ENCODE measurements around the gene RFC3. TPM values are rescaled to one million over a fixed set of nuclear protein-coding genes. Genes with fewer than 3 reads are reported as not detected.

The RFC3 gene
- total and polyA plus RNA-seq, 2 of the 13 experiments (the other 11 are each of a cell fraction or from before 2014, with no cell fraction given) = 16.0 to 55.7 TPM

GRCh38 chr13:33794576-33794975 is 23.4 kb upstream of the RFC3 start:
- in situ Hi-C loops (cut with HindIII; ENCODE audit: extremely low pct_ligation_motif_present, low pct_unique_long_range_greater_than_20kb) (loop anchor here (25.0 kb wide), 1 partner anchor 1368 kb away; no protein-coding TSS in a partner anchor), intact Hi-C loops (cut with micrococcal nuclease; ENCODE audit: unreplicated experiment) (no loop called here)
- BruUV-seq (replicated peaks) = no TSS peak
- H3K27ac ChIP-seq (ENCODE audit: extremely low read length, insufficient read depth, low read length) = no peak overlapping the region
- peaks cover under 1% of the 10 kb centered on the region; the same call in 1 of the 2 replicates for H3K4me1 ChIP-seq (ENCODE audit: insufficient read depth, low read length)
- no peaks in the 10 kb centered on the region for H3K9me3 ChIP-seq (ENCODE audit: low read length)
- H3K27me3 ChIP-seq (ENCODE audit: control insufficient read depth in 1 of 2, insufficient read depth in 2 of 2, low read length in 2 of 2) = no peaks in the 10 kb centered on the region
- H4K20me1 ChIP-seq (ENCODE audit: insufficient read depth, low read length) = no peaks in the 10 kb centered on the region
- 14% methylated on average over 4 of the region's 4 CpGs for WGBS (ENCODE audit: low lambda C conversion rate)
- no peak overlapping the region for H3K4me3 ChIP-seq (replicated peaks in 1 of 3; ENCODE audit: insufficient read depth in 1 of 3, low read depth in 2 of 3, low read length in 3 of 3)
- ChIA-PET CTCF (ENCODE audit: low intra/inter-chr PET ratio, low total read pairs) (no interaction called here), POLR2A (no interaction called here)
- DNase-seq (ENCODE audit: low spot score) (no peak), FAIRE-seq (no peak), ATAC-seq (no peak)
- no peaks in the 10 kb centered on the region for H3K79me2 ChIP-seq (ENCODE audit: insufficient read depth, low read length)
- H3K36me3 ChIP-seq (replicated peaks in 1 of 2; ENCODE audit: control insufficient read depth in 1 of 2, insufficient read depth in 2 of 2, low read length in 2 of 2) = no peaks in the 10 kb centered on the region
- H3K9ac ChIP-seq (ENCODE audit: insufficient read depth, low read depth, low read length) = no peak overlapping the region
- no peak overlapping the region for H2AFZ ChIP-seq (ENCODE audit: low read length)
- TF ChIP-seq CHD2 (IDR thresholded peaks at IDR 0.05; ENCODE audit: low read depth, low read length) (no peak), ZNF574 (CRISPR knock-in tag; IDR thresholded peaks at IDR 0.05) (no peak), ZNF784 (CRISPR knock-in tag; IDR thresholded peaks at IDR 0.05; ENCODE audit: borderline replicate concordance) (no peak), GMEB2 (CRISPR knock-in tag; IDR thresholded peaks at IDR 0.05; ENCODE audit: low read depth) (no peak), SIN3B (IDR thresholded peaks at IDR 0.05; ENCODE audit: low read length) (no peak), THRA (CRISPR knock-in tag; IDR thresholded peaks at IDR 0.05; ENCODE audit: borderline replicate concordance) (peak; percentile 40; the same call in 1 of the 2 replicates), GTF2F1 (IDR thresholded peaks at IDR 0.05; ENCODE audit: low read length) (no peak), CC2D1A (CRISPR knock-in tag; IDR thresholded peaks at IDR 0.05) (no peak)
- H3K4me2 ChIP-seq (ENCODE audit: low read depth, low read length) = no peak overlapping the region
